OCI-LY1 (cell line): ENCODE results near the gene GRK5.

Source experiments
- H2AFZ ChIP-seq: fragments of 200-600 bp; sonication (generic), shearing (Covaris generic); 2 replicates; pipeline ENCODE4 v1.6.0; 2014; ENCODE audit warnings: antibody characterized with exemption, mild to moderate bottlenecking, low read length
- H3F3A ChIP-seq: fragments of 200-600 bp; sonication (generic), shearing (Covaris generic); 2 replicates; pipeline ENCODE4 v1.6.0; 2014; ENCODE audit warnings: mild to moderate bottlenecking, antibody characterized with exemption, low read length, moderate library complexity; ENCODE audit not compliant: insufficient read depth
- H3K27ac ChIP-seq: fragments of 200-600 bp; sonication (generic); 2 replicates; pipeline ENCODE4 v1.5.1; 2014; ENCODE audit warnings: low read length, mixed run types, mild to moderate bottlenecking, low read depth; ENCODE audit not compliant: poor library complexity, severe bottlenecking
- H3K27me3 ChIP-seq: fragments of 200-600 bp; sonication (generic); 2 replicates; pipeline ENCODE4 v1.6.0; 2014; ENCODE audit warnings: antibody characterized with exemption, mild to moderate bottlenecking, low read length, moderate library complexity; ENCODE audit not compliant: insufficient read depth
- H3K36me3 ChIP-seq: fragments of 200-600 bp; sonication (generic); 2 replicates; pipeline ENCODE4 v1.6.1; 2014; ENCODE audit warnings: mild to moderate bottlenecking, antibody characterized with exemption, low read length, moderate library complexity, mixed read lengths; ENCODE audit not compliant: insufficient read depth
- H3K4me1 ChIP-seq: fragments of 200-600 bp; sonication (generic); 2 replicates; pipeline ENCODE4 v1.5.1; 2014; ENCODE audit warnings: mild to moderate bottlenecking, low read length, moderate library complexity; ENCODE audit not compliant: insufficient read depth, severe bottlenecking
- H3K4me2 ChIP-seq: fragments of 200-600 bp; sonication (generic), shearing (Covaris generic); 2 replicates; pipeline ENCODE4 v1.6.1; 2014; ENCODE audit warnings: low read length
- H3K4me3 ChIP-seq: fragments of 200-600 bp; sonication (generic); 2 replicates; pipeline ENCODE4 v1.5.1; 2014; ENCODE audit warnings: low read length, low read depth, mild to moderate bottlenecking, mixed read lengths; ENCODE audit not compliant: poor library complexity, severe bottlenecking
- H3K79me2 ChIP-seq: fragments of 200-600 bp; shearing (Covaris generic); 2 replicates; pipeline ENCODE4 v1.6.1; 2016; ENCODE audit warnings: mixed run types, low read length, mixed read lengths; ENCODE audit not compliant: insufficient read depth
- H3K9ac ChIP-seq: fragments of 200-600 bp; sonication (generic), shearing (Covaris generic); 2 replicates; pipeline ENCODE4 v1.6.1; 2014; ENCODE audit warnings: mild to moderate bottlenecking, low read length, mixed read lengths
- H3K9me2 ChIP-seq: fragments of 200-600 bp; sonication (generic), shearing (Covaris generic); 2 replicates; pipeline ENCODE4 v1.6.1; 2014; ENCODE audit warnings: low read depth, mild to moderate bottlenecking, low read length, mixed read lengths
- H3K9me3 ChIP-seq: fragments of 200-600 bp; shearing (Covaris generic); 2 replicates; pipeline ENCODE4 v1.6.1; 2014; ENCODE audit warnings: low read length, mixed read lengths
- H4K20me1 ChIP-seq: fragments of 200-600 bp; sonication (generic), shearing (Covaris generic); 2 replicates; pipeline ENCODE4 v1.6.0; 2016; ENCODE audit warnings: mild to moderate bottlenecking, low read length; ENCODE audit not compliant: insufficient read depth
- EZH2 ChIP-seq: fragments of 200-600 bp; sonication (generic), shearing (Covaris generic); IDR thresholded peaks from 2 replicates; pipeline ENCODE4 v1.8.0; 2017; ENCODE audit warnings: borderline replicate concordance, mixed run types, mild to moderate bottlenecking, antibody characterized with exemption, low read length, moderate library complexity, mixed read lengths
- TF ChIP-seq, protein P1 (sequence below): fragments of 200-600 bp; sonication (generic), shearing (Covaris generic); IDR thresholded peaks from 2 replicates; pipeline ENCODE4 v1.5.1; 2017; ENCODE audit warnings: mild to moderate bottlenecking, antibody characterized with exemption, low read length, moderate library complexity, mixed read lengths

The GRK5 gene

DNA sequence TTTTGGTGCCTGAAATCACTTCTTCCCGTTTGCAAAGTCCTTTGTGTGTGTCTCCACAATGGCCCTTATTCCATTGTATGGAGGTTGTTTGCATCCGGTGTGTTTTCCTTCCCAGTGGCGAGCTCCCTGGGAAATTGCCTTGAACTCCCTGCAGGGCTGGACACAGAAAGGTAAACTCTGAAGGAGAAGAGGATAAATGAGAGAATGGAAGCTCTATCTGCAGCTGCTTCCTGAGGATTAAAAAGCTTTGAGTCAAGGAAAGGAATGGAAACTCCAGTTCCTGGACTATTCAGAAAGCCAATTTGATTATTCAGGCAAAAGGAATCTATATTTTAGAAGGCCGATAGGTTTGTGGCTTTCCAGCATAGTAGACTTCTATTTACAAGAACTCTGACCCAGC is 4.4 kb upstream of the GRK5 start:
- no peaks in the 10 kb centered on the region for H3K79me2 ChIP-seq
- H3K4me1 ChIP-seq, result peaks cover 11% of the 10 kb centered on the region
- no peaks in the 10 kb centered on the region for H3K27me3 ChIP-seq
- H3K36me3 ChIP-seq, result no peaks in the 10 kb centered on the region
- no peak overlapping the region for H3K27ac ChIP-seq
- H3F3A ChIP-seq, result no peaks in the 10 kb centered on the region
- H3K9me2 ChIP-seq, result no peaks in the 10 kb centered on the region
- H4K20me1 ChIP-seq, result no peaks in the 10 kb centered on the region
- TF ChIP-seq, protein P1, sequence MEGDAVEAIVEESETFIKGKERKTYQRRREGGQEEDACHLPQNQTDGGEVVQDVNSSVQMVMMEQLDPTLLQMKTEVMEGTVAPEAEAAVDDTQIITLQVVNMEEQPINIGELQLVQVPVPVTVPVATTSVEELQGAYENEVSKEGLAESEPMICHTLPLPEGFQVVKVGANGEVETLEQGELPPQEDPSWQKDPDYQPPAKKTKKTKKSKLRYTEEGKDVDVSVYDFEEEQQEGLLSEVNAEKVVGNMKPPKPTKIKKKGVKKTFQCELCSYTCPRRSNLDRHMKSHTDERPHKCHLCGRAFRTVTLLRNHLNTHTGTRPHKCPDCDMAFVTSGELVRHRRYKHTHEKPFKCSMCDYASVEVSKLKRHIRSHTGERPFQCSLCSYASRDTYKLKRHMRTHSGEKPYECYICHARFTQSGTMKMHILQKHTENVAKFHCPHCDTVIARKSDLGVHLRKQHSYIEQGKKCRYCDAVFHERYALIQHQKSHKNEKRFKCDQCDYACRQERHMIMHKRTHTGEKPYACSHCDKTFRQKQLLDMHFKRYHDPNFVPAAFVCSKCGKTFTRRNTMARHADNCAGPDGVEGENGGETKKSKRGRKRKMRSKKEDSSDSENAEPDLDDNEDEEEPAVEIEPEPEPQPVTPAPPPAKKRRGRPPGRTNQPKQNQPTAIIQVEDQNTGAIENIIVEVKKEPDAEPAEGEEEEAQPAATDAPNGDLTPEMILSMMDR, result no peak
- no peak for TF ChIP-seq EZH2
- no peak overlapping the region for H2AFZ ChIP-seq
- H3K9ac ChIP-seq, result no peak overlapping the region
- H3K4me2 ChIP-seq, result no peak overlapping the region
- no peaks in the 10 kb centered on the region for H3K9me3 ChIP-seq
- no peak overlapping the region for H3K4me3 ChIP-seq

DNA sequence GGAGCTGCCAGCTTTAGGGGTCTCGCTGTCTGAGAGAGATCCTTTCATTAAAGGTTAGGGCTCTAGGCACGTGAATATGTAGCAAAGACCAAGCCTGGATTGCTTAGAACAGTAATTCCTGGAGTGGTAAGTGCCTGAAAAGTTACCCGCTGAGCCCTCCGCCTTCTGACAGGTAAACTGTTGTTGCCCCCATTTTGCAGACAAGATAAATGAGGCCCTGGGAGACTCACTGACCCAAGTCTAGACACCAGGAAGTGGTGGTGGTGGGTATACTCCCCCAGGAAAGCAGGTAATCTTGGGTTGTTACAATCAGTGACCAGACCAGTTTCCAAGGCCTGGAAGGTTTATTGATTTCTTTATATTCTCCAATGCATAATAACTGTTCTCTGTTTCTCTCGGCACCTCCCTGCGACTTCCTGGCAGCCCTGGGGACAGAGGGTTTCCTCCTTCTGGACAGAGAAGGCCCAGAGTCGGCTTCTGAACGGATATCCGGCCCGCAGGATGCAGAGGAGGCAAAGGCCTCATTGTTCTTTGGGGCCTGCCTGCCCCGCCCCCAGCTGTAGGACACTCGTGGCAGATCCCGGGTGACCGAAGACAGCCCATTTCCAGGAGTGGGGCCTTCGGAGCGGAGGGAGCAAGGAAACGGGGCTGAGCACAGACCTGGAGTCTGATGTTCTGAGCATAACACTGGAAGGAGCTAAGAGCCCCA is 1.3 kb upstream of the GRK5 start:
- no peak overlapping the region for H2AFZ ChIP-seq
- peaks cover 29% of the 10 kb centered on the region for H3K4me1 ChIP-seq
- H3F3A ChIP-seq, result no peaks in the 10 kb centered on the region
- H3K79me2 ChIP-seq, result no peaks in the 10 kb centered on the region
- H3K36me3 ChIP-seq, result no peaks in the 10 kb centered on the region
- TF ChIP-seq, protein P1, result no peak
- no peak for TF ChIP-seq EZH2
- H3K9me3 ChIP-seq, result no peaks in the 10 kb centered on the region
- H3K4me3 ChIP-seq, result peak overlapping the region; percentile 67
- H3K9me2 ChIP-seq, result no peaks in the 10 kb centered on the region
- H3K4me2 ChIP-seq, result peak overlapping the region; percentile 63
- no peak overlapping the region; the same call in 1 of the 2 replicates for H3K9ac ChIP-seq
- no peaks in the 10 kb centered on the region for H4K20me1 ChIP-seq
- H3K27me3 ChIP-seq, result peaks cover 4% of the 10 kb centered on the region; the same call in 1 of the 2 replicates
- no peak overlapping the region for H3K27ac ChIP-seq

DNA sequence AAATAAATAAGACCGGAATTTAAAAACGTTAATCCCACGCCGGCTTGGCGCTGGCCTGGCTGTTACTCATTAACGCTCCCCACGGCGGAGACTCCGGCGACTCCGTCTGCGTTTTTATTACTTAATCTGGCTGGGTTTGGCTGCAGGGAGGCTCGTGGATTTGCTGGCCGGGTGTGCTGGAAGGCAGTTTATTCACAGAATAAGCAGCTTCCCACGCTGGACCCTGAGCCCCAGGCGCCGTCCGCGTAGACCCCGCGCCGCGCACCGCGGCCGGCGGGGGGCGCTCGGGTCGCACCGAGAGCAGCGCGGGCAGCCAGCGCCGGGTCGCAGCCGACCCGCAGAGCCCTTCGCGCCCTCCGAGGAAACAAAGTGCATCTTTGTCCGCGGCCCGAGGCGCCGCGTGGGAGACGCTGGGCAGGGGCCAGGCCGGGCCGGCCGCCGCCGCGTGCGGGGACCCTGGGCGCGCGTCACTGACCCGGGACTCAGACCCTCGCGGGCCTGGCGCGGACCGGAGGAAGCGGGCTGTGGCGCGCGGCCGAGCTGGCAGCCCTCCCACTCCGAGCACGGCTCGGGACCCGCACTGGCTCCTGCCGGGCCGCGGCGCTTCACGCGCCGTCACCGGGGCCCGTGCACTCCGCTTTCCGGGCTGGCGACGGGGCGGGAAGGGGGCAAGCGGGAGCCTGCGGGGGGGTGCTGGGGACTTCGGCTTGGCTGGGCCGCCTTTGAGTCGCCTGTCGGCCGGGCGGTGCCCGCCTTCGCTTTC is 587 bp upstream of the GRK5 start:
- H3K9ac ChIP-seq, result peak overlapping the region; percentile 74
- H3K9me2 ChIP-seq, result no peaks in the 10 kb centered on the region
- peak overlapping the region; percentile 63 for H3K4me2 ChIP-seq
- no peaks in the 10 kb centered on the region for H3K9me3 ChIP-seq
- peaks cover 4% of the 10 kb centered on the region; the same call in 1 of the 2 replicates for H3K27me3 ChIP-seq
- H3F3A ChIP-seq, result no peaks in the 10 kb centered on the region
- peak overlapping the region; percentile 67 for H3K4me3 ChIP-seq
- H3K36me3 ChIP-seq, result no peaks in the 10 kb centered on the region
- no peak for TF ChIP-seq EZH2
- TF ChIP-seq, protein P1, result peak; percentile 61
- no peak overlapping the region for H2AFZ ChIP-seq
- no peak overlapping the region for H3K27ac ChIP-seq
- H3K4me1 ChIP-seq, result peaks cover 29% of the 10 kb centered on the region
- H4K20me1 ChIP-seq, result no peaks in the 10 kb centered on the region
- H3K79me2 ChIP-seq, result no peaks in the 10 kb centered on the region
